ENCODE measurements around the gene GDA.

The GDA gene

DNA sequence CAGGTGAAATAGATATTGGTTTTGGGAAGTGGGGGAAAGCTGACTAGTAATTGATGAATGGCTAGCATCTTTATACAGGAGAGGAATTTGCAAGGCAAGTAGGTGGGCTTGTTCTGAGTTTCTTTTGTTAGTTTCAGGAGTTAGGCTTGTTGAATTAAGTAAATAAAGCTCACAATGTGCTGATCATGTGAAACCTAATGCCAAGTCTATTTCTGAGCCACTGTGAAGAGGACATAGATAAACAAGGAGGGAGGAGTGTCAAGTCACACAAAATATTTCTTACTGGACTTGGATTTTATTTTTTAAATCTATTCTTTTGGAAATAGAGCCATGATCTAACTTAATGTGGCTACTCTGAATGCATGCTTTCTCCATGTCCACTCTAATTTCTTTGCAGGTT, 19.9 kb downstream of the GDA start:
- TF ChIP-seq EP300 (IDR thresholded peaks at IDR 0.05; ENCODE audit: borderline replicate concordance) = no peak
- TF ChIP-seq TCF12 (IDR thresholded peaks at IDR 0.05; ENCODE audit: low read depth) = no peak
- TF ChIP-seq, protein P1, sequence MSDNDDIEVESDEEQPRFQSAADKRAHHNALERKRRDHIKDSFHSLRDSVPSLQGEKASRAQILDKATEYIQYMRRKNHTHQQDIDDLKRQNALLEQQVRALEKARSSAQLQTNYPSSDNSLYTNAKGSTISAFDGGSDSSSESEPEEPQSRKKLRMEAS (IDR thresholded peaks at IDR 0.05) = no peak
- TF ChIP-seq TAF1 (IDR thresholded peaks at IDR 0.05; ENCODE audit: low read depth) = no peak
- no peak for TF ChIP-seq YY1 (IDR thresholded peaks at IDR 0.05; ENCODE audit: low read depth)
- TF ChIP-seq RAD21 (IDR thresholded peaks at IDR 0.05; ENCODE audit: low read depth) = no peak
- TF ChIP-seq, protein P2, sequence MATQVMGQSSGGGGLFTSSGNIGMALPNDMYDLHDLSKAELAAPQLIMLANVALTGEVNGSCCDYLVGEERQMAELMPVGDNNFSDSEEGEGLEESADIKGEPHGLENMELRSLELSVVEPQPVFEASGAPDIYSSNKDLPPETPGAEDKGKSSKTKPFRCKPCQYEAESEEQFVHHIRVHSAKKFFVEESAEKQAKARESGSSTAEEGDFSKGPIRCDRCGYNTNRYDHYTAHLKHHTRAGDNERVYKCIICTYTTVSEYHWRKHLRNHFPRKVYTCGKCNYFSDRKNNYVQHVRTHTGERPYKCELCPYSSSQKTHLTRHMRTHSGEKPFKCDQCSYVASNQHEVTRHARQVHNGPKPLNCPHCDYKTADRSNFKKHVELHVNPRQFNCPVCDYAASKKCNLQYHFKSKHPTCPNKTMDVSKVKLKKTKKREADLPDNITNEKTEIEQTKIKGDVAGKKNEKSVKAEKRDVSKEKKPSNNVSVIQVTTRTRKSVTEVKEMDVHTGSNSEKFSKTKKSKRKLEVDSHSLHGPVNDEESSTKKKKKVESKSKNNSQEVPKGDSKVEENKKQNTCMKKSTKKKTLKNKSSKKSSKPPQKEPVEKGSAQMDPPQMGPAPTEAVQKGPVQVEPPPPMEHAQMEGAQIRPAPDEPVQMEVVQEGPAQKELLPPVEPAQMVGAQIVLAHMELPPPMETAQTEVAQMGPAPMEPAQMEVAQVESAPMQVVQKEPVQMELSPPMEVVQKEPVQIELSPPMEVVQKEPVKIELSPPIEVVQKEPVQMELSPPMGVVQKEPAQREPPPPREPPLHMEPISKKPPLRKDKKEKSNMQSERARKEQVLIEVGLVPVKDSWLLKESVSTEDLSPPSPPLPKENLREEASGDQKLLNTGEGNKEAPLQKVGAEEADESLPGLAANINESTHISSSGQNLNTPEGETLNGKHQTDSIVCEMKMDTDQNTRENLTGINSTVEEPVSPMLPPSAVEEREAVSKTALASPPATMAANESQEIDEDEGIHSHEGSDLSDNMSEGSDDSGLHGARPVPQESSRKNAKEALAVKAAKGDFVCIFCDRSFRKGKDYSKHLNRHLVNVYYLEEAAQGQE (IDR thresholded peaks at IDR 0.05; ENCODE audit: low read depth) = no peak
- TF ChIP-seq EGR1 (IDR thresholded peaks at IDR 0.05) = no peak
- no peak for TF ChIP-seq TEAD4 (IDR thresholded peaks at IDR 0.05)
- no peak for TF ChIP-seq CEBPB (IDR thresholded peaks at IDR 0.05)
- TF ChIP-seq CREB1 (IDR thresholded peaks at IDR 0.05; ENCODE audit: low read depth) = no peak
- no peak for TF ChIP-seq ZBTB7A (IDR thresholded peaks at IDR 0.05; ENCODE audit: low read depth)

DNA sequence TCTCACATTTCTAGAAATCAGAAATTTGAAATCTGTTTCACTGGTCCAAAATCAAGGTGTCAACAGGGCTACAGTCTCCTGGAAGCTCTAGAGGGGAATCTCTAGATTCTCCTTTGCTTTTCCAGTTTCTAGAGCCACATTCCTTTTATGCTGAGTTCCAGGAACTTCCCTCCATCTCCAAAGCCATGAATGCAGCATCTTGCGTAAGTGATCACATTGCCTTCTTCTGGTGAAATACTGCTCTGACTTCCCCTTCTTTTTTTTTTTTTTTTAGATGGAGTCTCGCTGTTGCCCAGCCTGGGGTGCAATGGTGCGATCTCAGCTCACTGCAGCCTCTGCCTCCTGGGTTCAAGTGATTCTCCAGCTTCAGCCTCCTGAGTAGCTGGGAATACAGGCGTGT, 23.8 kb downstream of the GDA start:
- TF ChIP-seq TAF1 (IDR thresholded peaks at IDR 0.05; ENCODE audit: low read depth) (no peak), FOXM1 (IDR thresholded peaks at IDR 0.05; ENCODE audit: borderline replicate concordance, low read depth) (no peak), ZBTB7A (IDR thresholded peaks at IDR 0.05; ENCODE audit: low read depth) (no peak), EP300 (IDR thresholded peaks at IDR 0.05; ENCODE audit: borderline replicate concordance) (no peak), TCF12 (IDR thresholded peaks at IDR 0.05; ENCODE audit: low read depth) (no peak), TEAD4 (IDR thresholded peaks at IDR 0.05) (no peak), YY1 (IDR thresholded peaks at IDR 0.05; ENCODE audit: low read depth) (no peak), CEBPB (IDR thresholded peaks at IDR 0.05) (no peak)
- TF ChIP-seq, protein P3, sequence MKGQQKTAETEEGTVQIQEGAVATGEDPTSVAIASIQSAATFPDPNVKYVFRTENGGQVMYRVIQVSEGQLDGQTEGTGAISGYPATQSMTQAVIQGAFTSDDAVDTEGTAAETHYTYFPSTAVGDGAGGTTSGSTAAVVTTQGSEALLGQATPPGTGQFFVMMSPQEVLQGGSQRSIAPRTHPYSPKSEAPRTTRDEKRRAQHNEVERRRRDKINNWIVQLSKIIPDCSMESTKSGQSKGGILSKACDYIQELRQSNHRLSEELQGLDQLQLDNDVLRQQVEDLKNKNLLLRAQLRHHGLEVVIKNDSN (IDR thresholded peaks at IDR 0.05) = no peak
- TF ChIP-seq, protein P1 (IDR thresholded peaks at IDR 0.05) = no peak

DNA sequence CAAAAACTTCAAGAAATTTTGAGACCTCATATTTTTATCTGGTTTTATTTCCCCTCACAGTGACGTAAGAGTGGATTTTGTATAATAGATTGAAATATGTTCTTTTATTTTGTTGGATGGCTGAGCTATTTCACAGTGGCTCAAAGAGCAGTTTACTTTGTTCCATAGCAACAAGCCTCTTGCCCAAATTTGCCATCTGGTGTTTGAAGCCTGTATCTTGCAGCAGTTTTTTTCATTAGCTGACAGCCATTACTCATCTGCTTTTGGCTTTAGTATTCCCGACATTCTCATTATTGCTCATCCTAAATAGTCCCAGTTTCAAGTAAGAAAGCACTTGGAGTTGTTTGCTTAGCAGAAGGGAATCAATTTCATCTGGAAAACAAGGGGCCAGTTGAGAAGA, 36.3 kb downstream of the GDA start:
- TF ChIP-seq, protein P1 (IDR thresholded peaks at IDR 0.05) = no peak
- TF ChIP-seq EP300 (IDR thresholded peaks at IDR 0.05; ENCODE audit: borderline replicate concordance) (no peak), TCF12 (IDR thresholded peaks at IDR 0.05; ENCODE audit: low read depth) (no peak), ZBTB7A (IDR thresholded peaks at IDR 0.05; ENCODE audit: low read depth) (no peak), TEAD4 (IDR thresholded peaks at IDR 0.05) (no peak), EGR1 (IDR thresholded peaks at IDR 0.05) (no peak), NFIC (IDR thresholded peaks at IDR 0.05) (no peak), YY1 (IDR thresholded peaks at IDR 0.05; ENCODE audit: low read depth) (no peak), CREB1 (IDR thresholded peaks at IDR 0.05; ENCODE audit: low read depth) (no peak), CEBPB (IDR thresholded peaks at IDR 0.05) (no peak), FOXM1 (IDR thresholded peaks at IDR 0.05; ENCODE audit: borderline replicate concordance, low read depth) (no peak), TAF1 (IDR thresholded peaks at IDR 0.05; ENCODE audit: low read depth) (no peak)
- TF ChIP-seq, protein P2 (IDR thresholded peaks at IDR 0.05; ENCODE audit: low read depth) = no peak
- TF ChIP-seq, protein P3 (IDR thresholded peaks at IDR 0.05) = no peak

DNA sequence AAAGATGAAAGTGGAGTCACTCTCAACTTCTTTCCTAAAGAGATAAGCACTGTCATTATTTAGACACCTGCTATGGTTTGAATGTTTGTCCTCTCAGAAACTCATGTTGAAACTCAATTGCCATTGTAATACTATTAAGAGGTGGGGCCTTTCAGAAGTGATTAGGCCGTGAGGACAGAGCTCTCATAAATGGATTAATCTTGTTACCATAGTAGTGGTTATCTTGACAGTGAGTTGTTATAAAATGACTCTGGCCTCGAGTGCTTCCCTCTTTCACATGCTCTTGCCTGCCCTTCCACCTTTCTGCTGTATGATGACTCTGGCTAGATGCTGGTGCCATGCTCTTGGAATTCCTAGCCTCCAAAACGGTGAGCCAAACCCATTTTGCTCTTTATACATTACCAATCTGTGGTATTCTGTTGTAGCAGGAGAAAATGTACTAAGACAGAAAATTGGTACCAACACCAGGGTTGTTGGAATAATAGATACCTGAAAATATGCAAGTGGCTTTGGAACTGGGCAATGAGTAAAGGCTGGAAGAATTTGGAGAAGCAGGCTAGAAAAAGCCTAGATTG, 38.0 kb downstream of the GDA start:
- TF ChIP-seq TEAD4 (IDR thresholded peaks at IDR 0.05) = no peak
- no peak for TF ChIP-seq FOXM1 (IDR thresholded peaks at IDR 0.05; ENCODE audit: borderline replicate concordance, low read depth)
- TF ChIP-seq, protein P1 (IDR thresholded peaks at IDR 0.05) = no peak
- no peak for TF ChIP-seq NFIC (IDR thresholded peaks at IDR 0.05)
- TF ChIP-seq RAD21 (IDR thresholded peaks at IDR 0.05; ENCODE audit: low read depth) = no peak
- TF ChIP-seq, protein P2 (IDR thresholded peaks at IDR 0.05; ENCODE audit: low read depth) = no peak
- TF ChIP-seq CREB1 (IDR thresholded peaks at IDR 0.05; ENCODE audit: low read depth) = no peak
- TF ChIP-seq EP300 (IDR thresholded peaks at IDR 0.05; ENCODE audit: borderline replicate concordance) = no peak
- TF ChIP-seq TAF1 (IDR thresholded peaks at IDR 0.05; ENCODE audit: low read depth) = no peak
- TF ChIP-seq TCF12 (IDR thresholded peaks at IDR 0.05; ENCODE audit: low read depth) = no peak
- TF ChIP-seq, protein P3 (IDR thresholded peaks at IDR 0.05) = no peak
- no peak for TF ChIP-seq ZBTB7A (IDR thresholded peaks at IDR 0.05; ENCODE audit: low read depth)
- no peak for TF ChIP-seq EGR1 (IDR thresholded peaks at IDR 0.05)
- TF ChIP-seq YY1 (IDR thresholded peaks at IDR 0.05; ENCODE audit: low read depth) = no peak
- no peak for TF ChIP-seq CEBPB (IDR thresholded peaks at IDR 0.05)
